Motor neuron (in vitro differentiated cells): ENCODE results near the gene SNX24. TPM values are rescaled to one million over a fixed set of nuclear protein-coding genes. Genes with fewer than 3 reads are reported as not detected.

Experiments
- ATAC-seq, 8 experiments: fragments of 200-7000 bp; cut with Tn5 transposase; replicated peaks in 6 of 8; 2 replicates each; pipeline ENCODE4 v1.8.0; 2021; ENCODE audit warnings: mild to moderate bottlenecking in 8 of 8, moderate library complexity in 8 of 8
- H3K27ac ChIP-seq, 2 donors: fragments of 250-450 bp; sonication (Bioruptor Pico); 2 replicates each; pipeline ENCODE4 v1.9.0; 2021; ENCODE audit warnings: antibody characterized with exemption in 2 of 2, mild to moderate bottlenecking in 2 of 2, moderate library complexity in 1 of 2
- H3K4me1 ChIP-seq, 2 donors: fragments of 250-450 bp; sonication (Bioruptor Pico); replicated peaks in 1 of 2; 2 replicates each; pipeline ENCODE4 v1.6.1; 2021; ENCODE audit warnings: antibody characterized with exemption in 2 of 2, mild to moderate bottlenecking in 2 of 2, moderate library complexity in 1 of 2
- H3K4me3 ChIP-seq, 5 donors: fragments of 250-450 bp; sonication (Bioruptor Pico); 2 replicates each; pipeline ENCODE4 v1.9.0; 2021; ENCODE audit warnings: antibody characterized with exemption in 5 of 5, mild to moderate bottlenecking in 5 of 5, moderate library complexity in 4 of 5
- WGBS, 10 experiments: fragments of 450-650 bp; shearing (Covaris generic); methylation state at CpG; one replicate each; pipeline ENCODE4 v1.0.0; 2022; 5-methylcytosine and 5-hydroxymethylcytosine counted together
- in situ Hi-C, 9 experiments: fragments of 400-800 bp; cut with MboI; loops; one replicate each; pipeline ENCODE4 v1.15.0; 2021; ENCODE audit warnings: low sequenced_read_pairs in 9 of 9, low pct_unique_long_range_greater_than_20kb in 2 of 9; ENCODE audit not compliant: unreplicated experiment in 9 of 9
- total RNA-seq, 8 experiments: library from RNA; unstranded; fragments of 300-600 nt; gene quantifications; 2 replicates each; pipeline versions ENCODE4 v1.2.3 to v1.2.4, GENCODE V29; 2022

Gene SNX24, protein sequence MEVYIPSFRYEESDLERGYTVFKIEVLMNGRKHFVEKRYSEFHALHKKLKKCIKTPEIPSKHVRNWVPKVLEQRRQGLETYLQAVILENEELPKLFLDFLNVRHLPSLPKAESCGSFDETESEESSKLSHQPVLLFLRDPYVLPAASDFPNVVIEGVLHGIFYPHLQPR
- 10 to 100 TPM in 7 of 8 experiments, 1 to 10 TPM in 1; 5.9 to 32.2 (median 14.9) TPM for total RNA-seq

DNA sequence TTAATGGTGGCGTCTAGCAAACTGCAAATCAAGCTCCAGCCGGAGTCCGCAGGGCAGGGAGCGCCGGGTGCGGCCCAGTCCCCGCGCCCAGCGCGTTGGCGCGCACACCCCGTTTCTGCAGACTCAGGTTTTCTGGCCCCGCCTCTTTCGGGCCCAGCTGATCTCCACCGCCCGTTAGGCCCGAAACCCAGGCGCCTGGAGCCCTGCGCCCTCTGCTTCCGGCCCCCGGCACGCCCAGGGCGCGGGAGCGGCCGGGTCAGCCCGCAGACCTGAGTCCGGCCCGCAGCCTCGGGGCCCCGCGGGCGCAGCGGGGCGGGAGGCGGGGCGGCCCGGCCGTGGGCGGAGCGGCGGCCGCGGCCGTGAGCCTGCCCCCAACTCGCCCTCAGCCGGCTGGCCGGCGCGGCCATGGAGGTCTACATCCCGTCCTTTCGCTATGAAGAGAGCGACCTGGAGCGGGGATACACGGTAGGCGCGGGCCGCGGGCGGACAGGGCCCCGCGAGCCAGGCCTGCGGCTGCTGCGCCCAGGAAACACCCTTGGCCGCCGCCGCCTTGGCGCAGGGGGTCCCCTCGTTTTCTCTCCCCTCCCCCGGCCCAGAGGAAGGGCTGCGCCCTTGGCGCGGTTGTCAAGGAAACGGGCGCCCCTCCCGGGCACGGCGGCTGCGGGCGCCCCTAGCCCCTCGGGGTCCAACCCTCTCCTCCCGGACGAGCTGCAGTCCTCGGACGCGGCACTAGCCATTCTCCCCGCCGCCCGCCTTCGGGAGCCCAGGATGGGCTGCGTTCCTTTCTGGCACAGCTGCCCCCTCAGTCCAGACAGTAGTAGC lies at the start of gene SNX24:
SNX24 (plus strand) TSS at position 385 of the 822 bp plus-strand sequence; CDS start at position 406, 21 bp downstream.
- H3K27ac ChIP-seq: peak within 1 kb of the TSS; percentile 79 to 90
- in situ Hi-C loops: loop anchor here in 1 of 9 experiments (25.0 kb wide), 1 partner anchor 133 kb away; no protein-coding TSS in a partner anchor
- peak within 1 kb of the TSS; percentile 57 to 82 (median 75) for H3K4me3 ChIP-seq
- WGBS, 10 experiments: 0 to 4% (median 0%) methylated on average over 1 to 13 of the region's 92 CpGs; no CpG with 5 or more reads in 1 of the 10 experiments
- ATAC-seq: peak; percentile 83 to 91 (median 87)
- H3K4me1 ChIP-seq: peaks cover 6 to 20% of the 10 kb centered on the region in 2 donors

DNA sequence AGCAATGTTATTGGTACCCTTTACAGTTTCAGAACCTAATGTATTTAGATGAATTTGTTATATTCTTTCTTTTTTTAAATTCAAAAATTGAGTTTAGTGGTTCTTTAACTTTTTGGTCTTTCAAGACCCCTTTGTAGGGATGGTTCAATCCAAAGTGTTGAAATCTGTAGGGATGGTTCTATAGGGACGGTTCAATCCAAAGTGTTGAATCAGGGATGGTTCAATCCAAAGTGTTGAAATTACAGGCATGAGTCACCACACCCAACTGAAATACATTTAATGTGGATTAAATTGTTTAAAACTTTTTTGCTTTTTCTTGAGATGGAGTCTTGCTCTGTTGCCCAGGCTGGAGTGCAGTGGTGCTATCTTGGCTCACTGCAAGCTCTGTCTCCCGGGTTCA lies 39.9 kb upstream of the SNX24 start:
- in situ Hi-C loops: no loop called here
- 78 to 100% (median 86%) methylated on average over 1 to 2 of the region's 2 CpGs; no CpG with 5 or more reads in 3 of the 10 experiments for WGBS, 10 experiments
- H3K27ac ChIP-seq: no peak overlapping the region
- no peak for ATAC-seq
- no peaks in the 10 kb centered on the region for H3K4me1 ChIP-seq
- H3K4me3 ChIP-seq: no peak overlapping the region

DNA sequence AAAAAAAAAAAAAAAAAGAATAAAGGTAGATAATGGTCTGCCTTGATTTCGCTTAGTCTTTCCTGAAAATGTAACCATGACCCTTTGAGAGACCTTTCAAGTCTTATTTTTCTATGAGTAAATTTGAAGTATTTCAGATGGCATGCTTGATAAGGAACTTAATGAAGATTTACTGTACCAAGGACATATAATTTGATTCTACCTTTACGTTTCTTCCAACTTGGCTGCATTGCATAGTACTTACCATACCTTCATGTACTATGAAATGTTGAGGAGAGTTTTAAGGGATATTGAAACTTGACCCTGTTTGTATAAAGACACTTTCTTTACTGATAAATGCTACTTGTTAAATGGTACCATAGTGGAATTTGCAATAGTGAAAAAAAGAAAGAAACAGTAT lies 35.0 kb upstream of the SNX24 start:
- ATAC-seq: no peak
- no peaks in the 10 kb centered on the region for H3K4me1 ChIP-seq
- 80 to 100% (median 100%) methylated on average over 1 to 2 of the region's 2 CpGs; no CpG with 5 or more reads in 1 of the 10 experiments for WGBS, 10 experiments
- in situ Hi-C loops: no loop called here
- H3K27ac ChIP-seq: no peak overlapping the region
- H3K4me3 ChIP-seq: no peak overlapping the region

DNA sequence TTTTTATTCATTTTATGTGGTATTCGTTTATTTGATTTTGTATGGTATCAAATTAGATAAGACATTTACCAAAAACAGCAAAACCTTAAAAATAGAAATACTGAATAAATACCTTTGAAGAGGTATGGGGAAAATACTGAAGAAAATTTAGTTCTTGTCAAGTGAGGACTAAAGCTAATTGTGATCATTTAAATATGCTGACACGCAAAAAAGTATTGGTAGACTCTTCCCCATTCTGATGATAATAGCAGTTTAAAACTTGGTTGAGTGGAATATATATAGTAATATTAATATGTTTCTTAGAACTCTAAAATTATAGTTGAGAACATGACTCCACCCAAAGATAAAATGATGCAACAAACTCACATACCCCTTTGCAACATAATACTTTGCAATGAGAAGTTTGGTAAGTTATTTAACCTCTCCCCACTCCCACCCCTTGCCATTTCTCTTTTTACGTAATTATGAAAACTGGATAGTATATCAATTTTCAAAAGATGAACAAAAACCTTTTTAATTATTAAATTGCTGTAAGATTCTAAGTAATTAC lies 30.1 kb upstream of the SNX24 start:
- H3K4me3 ChIP-seq: no peak overlapping the region
- H3K4me1 ChIP-seq: peaks cover 0 to 5% of the 10 kb centered on the region in 2 donors
- no peak for ATAC-seq
- 89 to 100% (median 100%) methylated on average over 1 to 3 of the region's 3 CpGs for WGBS, 10 experiments
- in situ Hi-C loops: no loop called here
- no peak overlapping the region for H3K27ac ChIP-seq

DNA sequence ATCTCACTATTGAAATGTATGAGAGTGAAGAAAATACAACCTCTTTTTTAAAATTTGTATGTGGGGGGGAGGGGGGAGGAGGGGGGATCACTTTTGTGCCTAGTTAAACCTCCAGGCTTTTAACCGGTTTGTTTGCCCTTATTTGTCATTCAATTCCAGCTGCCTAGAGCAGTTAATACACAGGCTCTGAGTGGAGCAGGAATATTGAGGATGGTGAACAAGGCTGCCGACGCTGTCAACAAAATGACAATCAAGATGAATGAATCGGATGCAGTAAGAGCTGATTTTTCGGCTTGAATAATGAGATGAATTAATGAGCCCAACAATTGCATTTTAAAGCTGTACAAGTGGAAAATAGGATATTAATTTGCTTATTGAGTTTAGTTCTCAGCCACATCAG lies 28.7 kb upstream of the SNX24 start:
- H3K4me3 ChIP-seq: no peak overlapping the region
- peak in 1 of 8 experiments; percentile 22 for ATAC-seq
- H3K27ac ChIP-seq: no peak overlapping the region
- peaks cover 0 to 5% of the 10 kb centered on the region in 2 donors for H3K4me1 ChIP-seq
- in situ Hi-C loops: no loop called here
- WGBS, 10 experiments: 20 to 100% (median 34%) methylated on average over 1 to 5 of the region's 5 CpGs; no CpG with 5 or more reads in 1 of the 10 experiments

DNA sequence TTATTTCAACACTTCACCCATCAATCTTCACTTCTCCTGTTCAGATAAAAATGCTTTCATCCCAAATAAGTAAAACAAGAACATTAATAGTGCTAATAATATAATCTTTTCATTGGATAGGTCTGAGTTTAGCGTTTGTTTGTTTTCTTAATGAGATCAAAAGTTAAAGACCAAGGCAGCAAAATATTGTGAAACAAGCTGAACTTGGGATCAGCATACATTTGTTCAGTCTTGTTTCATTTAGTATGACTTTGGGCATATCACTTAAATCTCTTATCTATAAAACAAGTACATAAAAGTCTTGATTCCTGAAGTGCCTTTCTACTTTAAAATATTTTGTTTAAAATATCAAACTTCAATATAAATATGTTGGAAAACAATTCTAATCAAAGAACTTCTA lies 13.4 kb upstream of the SNX24 start:
- Histone ChIP-seq H3K4me1 (no peaks in the 10 kb centered on the region), H3K4me3 (no peak overlapping the region), H3K27ac (no peak overlapping the region)
- in situ Hi-C loops: loop anchor here in 1 of 9 experiments (25.0 kb wide), 1 partner anchor 120 kb away; no protein-coding TSS in a partner anchor
- WGBS, 10 experiments: 71 to 100% (median 95%) methylated on average over 1 of the region's 1 CpG; no CpG with 5 or more reads in 2 of the 10 experiments
- ATAC-seq: no peak

DNA sequence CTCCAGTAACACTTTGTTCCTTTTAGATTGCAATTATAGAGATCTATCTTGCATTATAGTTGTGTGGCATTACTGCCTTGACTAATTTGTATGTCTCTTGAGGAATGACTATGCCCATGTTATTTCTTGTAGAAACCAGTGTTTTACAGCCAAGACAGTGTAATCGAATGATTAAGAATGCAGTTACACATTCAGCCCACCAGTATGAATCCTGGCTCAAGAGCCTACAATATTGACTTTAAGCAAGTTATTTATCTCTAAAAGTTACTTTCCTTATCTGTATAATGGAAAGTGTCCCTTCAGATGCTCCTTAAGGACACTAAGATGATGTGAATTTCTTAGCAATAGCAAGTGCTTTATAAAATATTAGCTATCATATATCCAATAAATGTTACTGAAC lies 9.7 kb upstream of the SNX24 start:
- H3K27ac ChIP-seq: no peak overlapping the region
- ATAC-seq: no peak
- in situ Hi-C loops: loop anchor here in 1 of 9 experiments (25.0 kb wide), 1 partner anchor 123 kb away; no protein-coding TSS in a partner anchor
- H3K4me1 ChIP-seq: no peaks in the 10 kb centered on the region
- H3K4me3 ChIP-seq: no peak overlapping the region
- WGBS, 10 experiments: 86 to 100% (median 100%) methylated on average over 1 of the region's 1 CpG; no CpG with 5 or more reads in 4 of the 10 experiments

DNA sequence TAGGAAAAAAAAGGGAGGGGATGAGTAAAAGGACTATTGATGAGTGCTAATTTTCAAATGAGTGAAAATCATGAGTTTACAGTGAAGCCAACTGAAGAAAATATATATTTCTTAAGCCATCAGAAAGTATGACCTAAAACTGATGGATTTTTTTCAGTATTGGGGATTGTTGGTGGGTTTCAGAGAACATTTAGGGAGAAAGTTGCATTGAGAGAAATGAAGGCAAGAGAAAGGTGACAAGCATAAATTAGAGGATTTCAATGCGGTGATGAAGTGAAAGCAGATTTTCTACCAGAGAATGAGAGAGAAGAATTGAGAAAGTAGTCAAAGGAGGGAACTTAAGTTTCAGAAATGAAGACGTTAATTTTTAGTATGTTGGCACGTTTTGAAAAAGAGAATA lies 8.5 kb upstream of the SNX24 start:
- no peaks in the 10 kb centered on the region for H3K4me1 ChIP-seq
- in situ Hi-C loops: loop anchor here in 1 of 9 experiments (25.0 kb wide), 1 partner anchor 125 kb away; no protein-coding TSS in a partner anchor
- no peak overlapping the region for H3K4me3 ChIP-seq
- ATAC-seq: no peak
- 83 to 100% (median 92%) methylated on average over 1 to 3 of the region's 3 CpGs for WGBS, 10 experiments
- H3K27ac ChIP-seq: no peak overlapping the region

DNA sequence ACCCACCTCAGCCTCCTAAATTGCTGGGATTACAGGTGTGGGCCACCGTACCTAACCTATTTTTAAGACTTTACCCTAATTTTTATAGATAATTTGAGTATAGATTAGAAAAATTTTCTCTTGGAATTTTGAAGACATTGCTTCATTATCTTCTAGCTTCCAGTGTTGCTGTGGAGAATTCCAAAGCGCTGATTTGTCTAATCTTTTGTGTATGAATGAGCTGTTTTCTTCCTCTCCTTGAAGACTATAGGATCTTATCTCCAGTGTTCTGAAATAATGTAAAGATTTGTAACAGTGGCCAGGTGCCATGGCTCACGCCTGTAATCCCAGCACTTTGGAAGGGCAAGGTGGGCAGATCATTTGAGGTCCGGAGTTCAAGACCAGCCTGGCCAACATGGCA lies 5.7 kb upstream of the SNX24 start:
- Histone ChIP-seq H3K4me1 (peaks cover 0 to 8% of the 10 kb centered on the region in 2 donors), H3K27ac (no peak overlapping the region), H3K4me3 (no peak overlapping the region)
- 40 to 100% (median 97%) methylated on average over 1 to 4 of the region's 4 CpGs; no CpG with 5 or more reads in 1 of the 10 experiments for WGBS, 10 experiments
- in situ Hi-C loops: loop anchor here in 1 of 9 experiments (25.0 kb wide), 1 partner anchor 127 kb away; no protein-coding TSS in a partner anchor
- ATAC-seq: no peak

DNA sequence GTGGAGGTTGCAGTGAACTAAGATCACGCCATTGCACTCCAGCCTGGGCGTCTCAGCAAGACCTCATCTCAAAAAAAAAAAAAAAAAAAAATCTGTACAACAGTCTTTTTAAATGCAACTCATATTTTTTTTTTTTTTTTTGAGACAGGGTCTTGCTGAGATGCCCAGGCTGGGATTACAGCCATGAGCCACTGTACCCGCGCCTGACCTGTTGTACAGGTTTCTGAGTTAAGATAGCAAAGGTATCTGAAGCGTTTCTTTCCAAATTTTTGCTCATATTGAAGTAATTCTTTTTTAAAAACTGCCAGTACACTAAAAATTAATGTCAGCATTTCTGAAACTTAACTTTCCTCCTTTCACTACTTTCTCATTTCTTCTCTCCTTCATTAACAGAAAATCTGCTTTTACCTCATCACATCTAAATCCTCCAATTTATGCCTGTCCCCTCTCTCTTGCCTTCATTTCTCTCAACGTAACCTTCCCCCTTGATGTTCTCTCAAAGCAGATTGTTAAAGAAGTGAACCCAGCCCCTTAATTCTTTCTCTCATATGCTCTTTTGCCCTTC lies 3.3 kb upstream of the SNX24 start:
- Histone ChIP-seq H3K4me3 (no peak overlapping the region), H3K27ac (no peak overlapping the region), H3K4me1 (peaks cover 6 to 19% of the 10 kb centered on the region in 2 donors)
- 78 to 100% (median 93%) methylated on average over 2 to 6 of the region's 6 CpGs for WGBS, 10 experiments
- in situ Hi-C loops: loop anchor here in 1 of 9 experiments (25.0 kb wide), 1 partner anchor 130 kb away; no protein-coding TSS in a partner anchor
- ATAC-seq: no peak

DNA sequence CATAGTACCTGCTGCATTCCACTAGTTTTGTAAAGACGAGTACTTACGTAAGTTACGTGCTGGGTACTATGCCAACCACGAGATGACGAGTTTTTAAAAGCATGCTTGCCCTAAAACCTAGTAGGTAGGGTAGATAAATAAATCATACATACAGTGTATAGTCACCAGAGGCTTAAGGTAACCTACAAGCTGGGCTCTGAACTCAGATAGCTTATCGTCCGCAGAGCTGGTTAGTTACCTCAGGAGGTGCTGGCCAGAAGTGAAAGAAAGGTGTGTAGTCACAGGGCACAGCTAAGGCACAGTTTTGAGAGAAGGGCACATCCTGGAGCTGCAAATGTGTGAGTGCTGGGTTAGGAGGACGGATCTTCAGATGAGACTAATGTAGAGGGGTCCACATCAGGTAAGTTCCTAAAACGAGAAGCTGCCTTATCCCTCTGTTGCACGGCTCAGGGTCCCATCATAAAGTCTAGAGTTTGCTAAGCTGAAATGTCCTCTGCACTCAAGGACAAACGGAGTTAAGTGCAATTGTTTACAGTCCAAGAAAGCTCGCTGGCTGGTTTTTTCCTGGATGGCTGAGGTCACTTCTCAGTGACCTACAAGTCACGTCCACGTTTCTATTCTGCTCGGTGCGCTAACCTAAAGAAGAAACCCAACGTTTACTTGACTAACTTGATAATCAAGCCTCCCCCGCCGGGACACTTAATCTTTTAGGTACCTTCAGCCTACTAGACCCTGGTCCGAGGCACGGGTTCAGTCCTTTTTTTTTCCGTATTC lies 1.1 kb upstream of the SNX24 start:
- peak overlapping the region in 1 of 2 donors; percentile 90 for H3K27ac ChIP-seq
- H3K4me1 ChIP-seq: peaks cover 6 to 20% of the 10 kb centered on the region in 2 donors
- in situ Hi-C loops: loop anchor here in 1 of 9 experiments (25.0 kb wide), 1 partner anchor 132 kb away; no protein-coding TSS in a partner anchor
- no peak for ATAC-seq
- WGBS, 10 experiments: 40 to 93% (median 74%) methylated on average over 3 to 21 of the region's 22 CpGs
- peak overlapping the region; percentile 57 to 82 (median 75) for H3K4me3 ChIP-seq

DNA sequence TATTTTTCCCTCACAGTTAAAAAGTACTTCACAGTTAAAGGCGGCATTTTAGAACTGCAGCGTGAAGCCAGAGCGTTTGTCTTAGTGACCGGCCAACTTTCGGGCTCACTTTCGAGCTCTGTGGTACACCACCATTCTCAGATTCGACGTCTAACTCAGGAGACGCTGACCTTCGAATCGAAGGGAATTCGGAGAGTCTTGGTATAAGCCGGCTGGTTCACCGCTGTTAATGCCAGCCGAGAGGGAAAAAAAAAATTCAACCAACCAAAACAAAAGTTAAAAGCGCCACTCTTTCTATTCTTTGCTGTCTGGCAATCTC lies 544 bp upstream of the SNX24 start:
- Histone ChIP-seq H3K4me1 (peaks cover 6 to 20% of the 10 kb centered on the region in 2 donors), H3K27ac (peak overlapping the region; percentile 79 to 90), H3K4me3 (peak overlapping the region; percentile 57 to 82 (median 75))
- 0 to 40% (median 18%) methylated on average over 1 to 14 of the region's 16 CpGs for WGBS, 10 experiments
- in situ Hi-C loops: loop anchor here in 1 of 9 experiments (25.0 kb wide), 1 partner anchor 133 kb away; no protein-coding TSS in a partner anchor
- peak in 3 of 8 experiments; percentile 1 to 9 (median 6) for ATAC-seq
